SIG-M5 (cell line): ENCODE results near the gene ITSN2.

Experiments used
- DNase-seq: peaks from one replicate; lab custom pipeline; 2025; lab: John Stamatoyannopoulos, UW

The ITSN2 gene

DNA sequence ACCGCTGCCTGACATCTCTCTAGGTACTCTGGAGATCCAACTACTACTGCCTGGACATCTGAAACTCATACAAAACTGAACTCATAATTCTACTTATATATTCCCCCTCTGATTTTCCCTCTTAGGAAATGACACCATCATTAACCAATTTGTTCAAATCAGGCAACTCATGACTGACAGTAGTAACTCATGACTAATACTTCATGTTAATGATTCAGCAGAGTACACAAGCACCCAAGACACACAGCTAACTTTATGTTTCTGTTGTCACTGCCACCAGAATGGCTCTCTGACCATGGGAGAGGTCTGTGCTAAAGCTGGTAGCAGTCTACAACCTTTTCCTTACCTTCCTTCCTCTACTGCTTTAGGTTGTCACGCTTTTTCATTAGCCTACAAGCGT is 91.1 kb downstream of the ITSN2 start:
- DNase-seq = no peak

DNA sequence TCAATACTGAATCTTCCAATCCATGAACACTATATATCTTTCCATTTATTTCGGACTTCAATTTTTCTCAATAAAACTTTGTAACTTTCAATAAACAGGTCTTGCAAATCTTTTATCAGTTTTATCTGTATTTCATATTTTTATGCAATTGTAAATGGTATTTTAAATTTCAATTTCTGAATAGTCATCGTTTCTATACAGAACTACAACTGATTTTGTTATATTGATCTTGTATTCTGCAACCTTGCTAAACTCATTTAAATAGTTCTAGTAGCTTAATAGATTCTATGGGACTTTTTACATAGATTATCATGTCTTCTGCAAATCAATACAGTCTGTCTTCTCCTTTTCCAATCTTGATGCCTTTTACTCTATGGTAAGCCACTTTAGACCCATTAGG is 95.1 kb downstream of the ITSN2 start:
- DNase-seq = no peak

DNA sequence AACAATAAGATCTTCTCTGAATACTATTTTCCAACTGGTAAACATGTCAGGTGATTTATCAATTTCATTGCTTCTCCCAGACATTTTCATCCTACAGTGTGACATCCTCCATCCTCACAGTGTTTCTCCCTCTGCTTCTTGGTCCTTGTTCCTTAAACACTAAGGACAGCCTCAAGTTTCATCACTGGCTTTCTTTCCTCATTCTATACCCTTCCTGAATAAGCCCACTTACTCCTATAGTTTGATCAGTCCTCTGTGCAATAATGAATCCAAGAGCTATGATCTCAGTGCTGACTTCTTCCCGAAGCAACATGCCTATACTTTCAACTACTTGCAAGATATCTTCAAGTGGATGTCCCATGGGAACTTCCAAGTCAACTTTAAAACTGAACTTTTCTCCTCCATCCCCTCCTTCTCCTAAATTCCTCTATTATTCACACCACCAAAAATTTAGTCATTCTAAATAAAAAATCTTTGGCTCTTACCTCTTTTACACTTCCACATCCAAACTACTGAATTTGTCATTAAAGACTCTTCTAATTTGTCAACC is 97.8 kb downstream of the ITSN2 start:
- DNase-seq = no peak

DNA sequence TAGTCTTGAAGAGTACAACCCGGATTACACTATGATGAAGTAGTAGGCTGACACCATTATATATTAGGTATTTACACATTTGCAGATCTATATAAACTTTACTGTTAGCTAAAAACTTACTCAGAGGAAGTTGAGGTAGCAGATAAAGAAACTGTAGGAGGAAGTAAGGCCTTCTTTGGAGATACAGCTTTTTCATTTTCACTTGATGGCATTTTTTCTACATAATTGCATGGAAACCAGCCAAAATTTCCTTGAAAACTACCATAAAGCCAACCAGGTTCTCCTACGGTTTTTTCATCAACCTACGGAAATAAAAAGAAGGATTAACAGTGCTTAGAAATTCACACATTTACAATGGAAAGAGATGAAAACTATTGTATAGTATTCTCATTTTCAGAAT is 98.9 kb downstream of the ITSN2 start:
- DNase-seq = no peak

DNA sequence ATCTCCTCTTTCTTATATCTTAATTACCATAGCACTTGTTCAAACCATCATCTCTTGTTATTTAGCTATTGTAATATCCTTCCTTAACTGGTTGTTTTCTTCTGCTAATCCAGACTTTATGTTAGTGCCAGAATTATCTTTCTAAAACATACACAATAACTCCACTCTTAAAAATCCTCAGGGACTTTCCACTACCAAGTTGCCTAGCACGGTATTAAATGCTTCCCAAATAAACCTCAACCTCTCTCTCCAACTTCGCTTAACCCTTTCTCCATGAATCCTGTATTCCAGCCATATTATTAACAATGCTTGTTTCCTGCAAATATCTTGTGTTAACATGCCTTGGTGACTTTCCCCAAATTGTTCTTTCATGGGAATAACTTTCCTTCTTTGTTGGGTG is 101.0 kb downstream of the ITSN2 start:
- DNase-seq = no peak

DNA sequence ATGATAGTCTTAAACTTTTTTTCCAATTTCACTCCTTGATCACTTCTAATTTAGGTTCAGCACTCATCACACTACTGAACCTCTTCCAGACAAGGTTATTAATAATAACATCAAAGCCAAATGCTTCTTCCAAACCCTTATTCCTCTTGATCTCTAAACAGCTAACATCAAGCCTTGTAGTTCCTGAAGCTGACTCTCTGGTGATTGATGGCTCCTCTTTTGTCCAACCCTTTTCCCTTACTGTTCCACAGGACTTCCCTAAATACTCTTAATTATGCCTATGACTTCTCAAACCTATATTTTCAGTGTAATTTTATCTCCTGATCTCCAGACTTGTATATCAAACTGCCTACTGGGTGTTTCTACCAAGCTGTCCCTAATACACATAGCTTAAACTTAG is 101.6 kb downstream of the ITSN2 start:
- no peak for DNase-seq

DNA sequence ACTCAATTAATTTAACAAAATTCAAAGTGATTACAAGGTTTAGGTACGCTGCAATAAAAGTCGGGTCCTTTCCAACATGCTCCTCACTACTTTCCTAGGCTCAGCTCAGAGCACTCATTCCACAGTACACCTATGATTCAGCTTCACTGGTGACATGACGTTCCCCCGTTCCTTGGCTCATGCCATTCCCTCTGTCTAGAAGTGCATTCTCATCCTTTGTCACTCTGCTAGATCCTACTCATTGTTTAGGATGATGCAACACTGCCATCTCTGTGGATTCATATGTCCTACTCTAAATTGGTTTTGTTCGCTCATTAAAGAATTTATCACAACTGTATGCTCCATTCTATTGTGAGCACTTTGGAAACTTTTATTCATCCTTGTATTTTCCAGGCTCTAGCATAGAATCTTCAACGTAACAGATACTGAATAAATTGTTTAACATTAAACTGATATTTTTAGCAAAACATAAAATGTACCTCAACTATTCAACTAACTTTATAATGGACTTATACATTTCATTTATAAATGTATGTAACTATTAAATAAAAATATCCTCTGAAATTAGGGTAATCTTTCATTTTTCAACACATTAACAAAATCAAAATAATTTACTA is 106.9 kb downstream of the ITSN2 start:
- no peak for DNase-seq

DNA sequence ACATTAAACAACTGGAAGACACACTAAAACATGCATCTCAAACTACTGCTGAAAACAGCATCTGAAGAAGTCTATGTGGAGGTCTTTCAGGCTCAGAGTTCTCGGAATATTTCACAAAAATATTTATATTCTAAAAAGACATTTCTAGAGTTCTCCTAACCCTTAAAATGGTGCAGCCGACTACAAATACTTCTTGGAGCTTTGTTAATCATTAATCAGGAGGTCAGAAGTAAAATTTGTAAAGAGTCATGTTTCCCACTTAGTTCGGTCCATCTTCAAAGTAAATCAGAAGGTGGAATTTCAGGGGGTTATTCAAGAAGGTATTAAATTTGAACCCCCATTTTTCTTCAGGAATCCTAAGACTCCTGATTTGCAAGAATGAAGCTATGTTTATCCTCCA is 112.7 kb downstream of the ITSN2 start:
- no peak for DNase-seq

DNA sequence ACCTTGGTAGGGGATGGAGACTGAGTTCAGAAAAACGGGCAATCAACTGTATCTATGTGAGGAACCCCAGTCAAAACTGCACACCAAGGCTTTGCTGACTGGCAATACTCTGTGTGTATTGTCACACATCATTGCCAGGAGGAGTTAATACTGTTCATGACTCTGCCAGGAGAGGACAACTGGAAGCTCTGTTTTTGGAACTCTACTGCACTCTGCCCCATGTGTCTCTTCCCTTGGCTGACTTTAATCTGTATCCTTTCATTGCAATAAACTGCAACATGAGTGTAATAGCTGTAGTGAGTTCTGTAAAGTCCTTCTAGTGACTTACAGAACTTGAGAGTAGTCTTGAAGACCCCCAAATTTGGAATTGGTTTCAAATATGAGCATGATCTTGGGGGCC is 113.2 kb downstream of the ITSN2 start:
- no peak for DNase-seq

DNA sequence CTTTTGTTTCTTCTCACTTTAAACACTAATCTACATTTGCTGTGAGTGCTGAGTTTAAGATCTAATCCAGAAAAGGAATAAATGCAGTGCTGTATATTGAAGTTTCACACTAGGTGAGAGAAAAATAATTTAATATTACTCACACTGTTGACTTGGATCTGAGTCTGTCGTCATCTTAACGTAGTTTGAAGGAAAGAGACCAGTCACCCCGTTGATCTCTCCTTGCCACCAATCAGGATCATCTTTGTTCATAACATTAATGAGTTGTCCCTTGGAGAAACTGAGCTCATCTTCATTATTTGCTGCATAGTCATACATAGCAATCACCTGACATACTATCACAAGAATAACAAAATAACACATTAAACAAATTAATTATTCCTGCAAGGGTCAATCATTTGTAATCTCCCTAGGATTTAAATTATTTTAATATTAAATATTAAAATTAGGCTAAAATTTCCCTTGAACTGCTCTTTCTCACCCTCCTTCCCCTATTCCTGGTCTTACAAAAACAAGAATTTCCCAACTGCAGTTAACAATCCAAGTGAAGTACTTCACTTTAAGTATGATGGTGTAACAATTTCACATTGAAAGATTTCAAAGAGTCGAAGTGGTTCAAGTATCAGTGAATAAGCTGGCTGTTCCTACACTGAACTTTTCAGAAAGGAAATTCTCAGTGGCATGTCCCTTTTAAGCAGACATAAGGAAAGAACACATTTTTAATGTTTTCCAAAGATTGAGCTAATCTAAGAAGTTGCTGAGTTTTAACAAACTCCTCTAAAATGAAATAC is 114.2 kb downstream of the ITSN2 start:
- DNase-seq = no peak

DNA sequence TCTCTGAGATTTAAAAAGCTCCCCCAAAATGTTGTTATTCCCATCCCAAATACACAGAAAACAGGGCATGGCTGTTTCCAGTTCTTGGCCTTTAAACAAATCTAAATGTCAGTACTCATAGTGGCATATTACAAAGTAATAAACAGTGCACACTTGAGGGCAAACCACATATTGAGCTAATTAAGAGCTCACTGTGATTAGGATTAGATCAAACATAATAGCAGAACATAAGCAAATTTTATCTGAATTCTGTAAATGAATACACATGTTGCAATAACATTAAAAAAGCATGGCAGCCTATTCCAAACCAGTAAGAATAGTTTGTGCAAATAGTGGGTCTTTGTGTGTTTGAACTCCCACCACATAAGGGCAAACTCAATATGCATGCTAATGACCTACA is 118.8 kb downstream of the ITSN2 start:
- DNase-seq = no peak

DNA sequence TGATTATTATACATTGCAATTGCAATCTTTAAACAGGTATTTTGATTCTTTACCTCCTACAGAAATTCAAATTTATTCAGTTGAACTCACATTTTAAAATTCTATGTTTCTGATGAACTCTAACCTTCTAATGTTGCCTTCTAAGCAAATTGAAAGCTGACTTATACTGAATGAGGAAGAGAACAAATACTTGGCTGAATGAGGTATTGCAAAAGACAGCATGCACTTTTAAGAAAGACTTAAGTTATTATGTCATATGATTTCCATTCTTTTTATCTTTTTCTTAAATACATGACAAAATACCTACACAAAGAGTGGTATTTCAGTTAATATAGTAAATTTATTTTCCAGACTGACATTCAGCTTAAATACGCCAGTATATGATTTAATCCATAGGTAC is 120.8 kb downstream of the ITSN2 start:
- DNase-seq = no peak

DNA sequence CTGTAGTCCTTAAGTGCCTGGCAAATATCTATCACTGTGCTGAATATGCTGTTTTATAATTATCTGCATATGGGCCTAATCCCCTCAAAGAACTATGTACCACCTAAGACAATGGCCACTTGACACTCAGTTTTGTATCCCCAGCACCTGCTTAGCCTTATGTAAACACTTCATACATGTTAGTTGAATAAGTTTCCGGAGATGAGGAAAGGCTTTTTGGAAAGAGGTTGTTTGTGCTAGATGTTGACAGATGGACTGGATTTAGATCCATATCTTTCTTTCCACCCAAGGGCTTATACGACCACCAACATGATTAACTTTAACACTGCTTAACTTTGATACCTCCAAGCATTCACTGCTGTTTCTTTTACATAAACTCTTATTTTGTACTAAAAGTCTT is 122.2 kb downstream of the ITSN2 start:
- no peak for DNase-seq

DNA sequence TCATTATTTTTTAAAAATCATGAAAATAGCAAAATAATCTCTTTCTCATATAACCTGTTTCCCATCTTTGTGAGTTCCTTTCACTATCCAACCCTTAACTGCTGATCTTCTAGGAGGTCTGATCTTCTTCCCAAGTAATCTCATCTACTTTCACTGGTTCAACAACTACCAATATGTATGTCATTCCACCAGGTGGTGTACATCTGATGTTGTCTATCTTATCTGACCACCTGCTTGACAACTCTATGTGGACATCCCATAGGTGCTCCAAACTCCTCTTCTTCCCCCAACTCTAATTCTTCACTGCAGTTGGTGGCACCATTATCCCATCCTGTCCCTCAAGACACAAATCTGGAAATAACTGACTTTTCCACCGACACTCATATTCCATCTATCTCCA is 123.0 kb downstream of the ITSN2 start:
- DNase-seq = no peak

DNA sequence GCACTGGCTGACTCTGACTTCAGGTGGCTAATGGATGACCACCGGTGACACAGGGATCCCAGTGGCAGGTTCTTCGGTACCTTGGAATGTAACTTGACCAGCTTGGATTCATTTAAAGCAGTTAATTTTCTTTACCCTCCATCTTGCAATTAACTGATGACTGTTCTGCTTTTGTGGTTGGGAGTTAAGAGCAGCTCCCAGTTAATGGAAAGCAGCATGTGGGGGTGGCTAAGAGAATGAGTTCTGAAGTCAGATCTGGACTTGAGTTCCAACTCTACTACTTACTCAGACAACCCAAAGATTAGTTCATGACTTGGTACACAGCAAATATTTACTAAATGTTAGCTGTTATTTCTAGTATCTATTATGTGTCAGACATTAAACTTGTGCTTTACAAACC is 127.0 kb downstream of the ITSN2 start:
- no peak for DNase-seq

DNA sequence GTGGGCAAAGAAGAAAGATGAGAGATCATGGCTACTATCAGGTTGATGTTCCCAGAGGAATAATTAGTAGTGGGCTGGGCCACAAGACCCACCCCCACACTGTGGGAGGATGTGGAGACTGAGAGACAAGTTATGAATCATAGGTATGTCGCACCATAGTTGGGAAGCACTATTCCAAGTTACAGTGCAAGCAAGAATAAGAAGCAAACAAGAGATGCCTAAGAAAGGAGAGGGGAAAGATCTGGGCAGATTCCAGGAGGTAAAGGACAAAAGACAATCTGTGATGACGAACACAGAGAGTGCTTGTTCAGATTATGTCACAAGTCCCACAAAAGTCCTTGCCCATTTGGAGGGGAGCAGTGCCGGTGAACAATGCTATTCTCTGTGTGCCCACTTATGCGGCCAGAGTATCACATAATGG is 128.9 kb downstream of the ITSN2 start:
- no peak for DNase-seq

DNA sequence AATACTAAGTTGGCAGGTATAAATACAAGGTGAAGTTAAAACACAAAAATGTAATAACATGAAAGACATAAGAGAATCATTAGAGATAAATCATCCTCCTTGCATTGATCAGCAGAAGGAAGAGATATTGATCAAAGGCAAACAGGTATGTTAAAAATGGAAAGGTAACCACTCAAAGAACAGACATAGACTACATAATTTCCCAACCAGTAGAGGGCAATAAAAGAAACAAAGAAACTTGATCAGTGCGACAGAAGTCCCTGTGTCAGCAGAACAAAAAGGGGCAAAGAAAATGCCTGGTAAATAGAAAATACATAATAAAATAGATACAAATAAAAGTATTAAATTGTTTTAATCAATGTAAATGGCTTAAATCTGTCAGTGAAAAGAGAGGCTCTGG is 131.9 kb downstream of the ITSN2 start:
- DNase-seq = no peak

DNA sequence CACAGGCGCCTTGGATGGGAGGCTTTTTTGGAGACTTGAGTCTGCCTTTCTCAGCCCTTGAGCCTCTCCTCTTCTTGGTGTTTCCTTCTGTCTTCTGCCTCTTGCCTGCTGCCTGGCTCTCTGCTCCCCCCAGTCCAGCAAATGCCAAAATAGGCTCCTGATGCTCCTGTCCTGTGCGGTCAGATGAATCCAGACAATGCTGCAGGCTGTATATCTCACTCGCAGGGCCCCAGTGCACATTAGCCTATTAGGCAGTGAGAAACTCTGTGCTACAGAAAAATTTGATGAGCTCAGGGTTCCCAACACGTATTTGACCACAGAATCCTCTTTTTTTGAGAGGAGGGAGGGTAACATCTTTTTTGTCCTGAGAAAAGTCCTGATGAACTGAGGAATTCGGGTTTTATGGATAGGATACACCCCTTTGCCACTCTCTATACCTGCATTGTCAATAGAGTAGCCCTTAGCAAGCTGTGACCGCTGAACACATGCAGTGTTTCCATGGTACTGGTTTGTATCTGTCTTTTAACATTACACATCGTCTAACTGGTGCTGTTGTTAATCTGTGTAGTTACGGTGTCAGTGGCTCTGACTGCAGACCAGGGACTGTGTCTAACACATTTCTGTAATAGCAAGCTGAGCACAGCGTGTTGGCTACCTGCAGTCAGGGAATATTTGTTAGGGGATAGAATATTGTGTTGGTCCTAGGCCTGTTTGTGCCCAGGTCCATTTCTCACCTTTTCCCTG is 134.7 kb downstream of the ITSN2 start:
- DNase-seq = no peak

DNA sequence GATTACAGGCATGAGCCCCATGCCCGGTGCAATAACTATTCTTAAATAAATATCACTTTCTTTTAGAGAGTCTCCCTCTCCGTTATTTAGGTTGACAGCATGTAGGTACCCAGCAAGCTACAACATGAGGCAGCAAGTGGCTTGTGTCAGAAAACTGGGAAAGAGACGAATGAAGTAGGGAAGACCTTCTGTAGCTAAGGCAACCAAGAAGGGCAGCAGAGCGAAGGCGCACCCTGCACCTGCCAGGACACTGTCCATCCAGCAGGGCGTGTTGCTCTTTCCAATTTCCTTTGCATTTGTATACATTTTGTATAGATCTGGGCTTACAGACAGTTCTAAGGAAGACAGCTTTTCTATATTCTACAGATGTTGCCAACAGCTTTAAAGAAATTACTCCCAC is 137.4 kb downstream of the ITSN2 start:
- no peak for DNase-seq

DNA sequence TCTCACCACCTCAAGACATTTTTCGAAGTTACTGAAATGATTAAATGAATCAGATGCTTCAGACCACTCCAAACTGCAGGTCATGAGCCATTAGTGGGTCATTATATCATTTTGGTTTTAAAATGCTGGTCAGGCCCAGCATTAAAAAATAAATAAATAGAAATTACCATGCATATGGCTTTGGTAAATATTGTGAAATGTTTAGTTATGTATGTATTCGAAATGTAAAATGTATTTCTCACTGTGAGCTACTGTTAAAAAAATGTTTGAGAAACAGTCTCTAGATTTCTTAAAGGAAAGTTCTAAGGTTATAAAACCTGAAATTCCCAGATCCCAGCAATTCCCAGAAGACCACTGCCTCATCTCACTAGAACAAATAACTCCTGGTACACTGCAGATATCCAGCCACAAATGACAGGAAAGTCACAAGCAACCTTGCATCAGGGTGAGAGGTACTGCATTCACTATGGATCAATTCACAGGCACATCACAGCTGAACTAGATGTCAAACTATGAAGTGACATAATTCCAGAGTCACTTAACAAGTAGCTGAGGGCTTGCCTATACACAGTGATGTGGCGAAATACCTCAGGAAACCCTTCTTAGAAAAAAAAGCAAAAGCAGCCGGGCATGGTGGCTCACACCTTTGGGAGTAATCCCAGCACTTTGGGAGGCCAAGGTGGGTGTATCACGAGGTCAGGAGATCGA is 138.8 kb downstream of the ITSN2 start:
- no peak for DNase-seq

DNA sequence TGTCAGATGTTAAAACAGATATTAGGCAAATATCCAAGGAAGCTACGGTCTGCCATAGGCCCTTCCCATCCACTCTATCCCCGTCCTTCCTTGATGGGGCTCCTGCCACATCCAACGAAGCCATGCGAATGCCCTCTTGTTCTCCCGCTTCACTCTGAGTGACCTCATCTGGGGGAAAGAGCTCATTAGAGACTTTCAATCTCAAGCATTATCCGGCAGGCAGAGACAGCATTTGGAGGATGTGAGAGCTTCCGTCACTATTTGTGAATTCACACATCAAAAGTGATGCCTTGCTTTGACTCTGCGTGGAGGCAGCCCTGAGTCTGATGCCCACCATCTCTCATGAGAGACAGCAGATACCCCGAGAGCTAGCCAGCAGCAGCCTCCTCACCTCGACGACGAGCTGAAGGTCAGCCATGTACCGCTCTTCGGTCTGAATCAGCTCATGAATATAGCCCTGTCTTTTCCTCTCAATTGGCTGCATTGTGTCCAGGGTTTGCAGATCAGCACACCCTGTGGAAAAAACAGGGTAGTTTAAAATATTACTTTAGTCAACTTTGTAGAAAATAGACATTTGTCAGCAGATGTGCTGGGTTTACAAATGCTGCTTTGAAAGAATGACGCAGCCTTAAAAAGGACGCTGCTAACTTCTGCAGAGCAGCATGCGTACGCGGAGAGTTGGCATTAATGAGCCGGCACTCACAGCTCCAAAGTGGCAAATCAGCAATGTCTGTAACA is 139.6 kb downstream of the ITSN2 start:
- DNase-seq = no peak

DNA sequence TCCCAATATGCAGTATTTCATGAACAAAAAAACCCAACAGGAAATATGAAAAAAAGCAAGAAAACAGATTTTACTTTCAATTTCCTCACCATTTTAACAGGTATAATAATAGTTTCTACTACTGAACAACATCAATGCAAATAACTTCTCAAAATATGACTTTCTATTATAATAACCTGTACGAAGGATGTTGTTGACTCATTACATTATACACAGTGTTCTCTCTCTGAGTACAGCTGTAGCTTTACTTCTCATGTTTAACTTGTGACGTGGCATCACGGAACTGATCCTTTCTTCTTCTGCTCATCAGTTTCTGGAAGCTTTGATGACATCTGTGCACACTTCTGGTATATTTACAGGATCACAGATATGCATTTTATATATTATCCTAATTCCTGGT is 145.5 kb downstream of the ITSN2 start:
- no peak for DNase-seq
